ENCODE results near the gene NNT.

DNA sequence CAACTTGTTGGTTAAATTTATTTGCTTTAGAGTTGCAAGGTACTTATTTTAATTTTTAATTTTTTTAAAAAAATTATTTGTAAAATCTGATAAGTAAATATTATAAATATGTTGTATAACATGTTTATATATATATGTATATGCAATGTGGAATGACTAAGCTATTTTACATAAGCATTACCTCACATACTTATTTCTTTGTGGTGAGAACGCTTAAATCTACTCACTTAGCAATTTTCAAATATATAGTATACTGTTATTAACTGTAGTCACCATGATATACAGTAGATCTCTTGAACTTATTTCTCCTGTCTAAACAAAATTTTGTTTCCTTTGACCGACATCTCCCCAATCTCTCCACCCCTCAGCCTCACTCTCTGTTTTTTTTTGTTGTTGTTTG lies 147.8 kb downstream of the NNT start:
- TF ChIP-seq MAFK (IDR thresholded peaks at IDR 0.05; ENCODE audit: low read depth, low read length) (no peak), EZH2 (IDR thresholded peaks at IDR 0.05; ENCODE audit: low read depth, low read length, severe bottlenecking) (no peak), CTCF (IDR thresholded peaks at IDR 0.05; ENCODE audit: control extremely low read depth in 1 of 3, insufficient read depth in 1 of 3, low read depth in 1 of 3, low read length in 3 of 3) (no peak), YY1 (IDR thresholded peaks at IDR 0.05; ENCODE audit: low read depth, low read length) (no peak), HDAC2 (IDR thresholded peaks at IDR 0.05; ENCODE audit: borderline replicate concordance in 1 of 2, low read depth in 2 of 2, low read length in 2 of 2) (no peak), NRF1 (IDR thresholded peaks at IDR 0.05; ENCODE audit: low read depth, low read length) (no peak), POLR2A (IDR thresholded peaks at IDR 0.05; ENCODE audit: control extremely low read depth in 1 of 2, low read depth in 2 of 2, low read length in 2 of 2) (no peak), SUZ12 (IDR thresholded peaks at IDR 0.05; ENCODE audit: low read length) (no peak)
